A204.1 (cell line): ENCODE results near the gene NUCKS1.

Source experiments
- FAIRE-seq: peaks from 2 replicates; lab custom pipeline; 2012; peaks lifted over from hg19 to GRCh38; lab: Jason Lieb, UNC

NUCKS1 gene

GRCh38 chr1:205668951-205669340, 81.0 kb downstream of the NUCKS1 start:
- FAIRE-seq, result no peak

DNA sequence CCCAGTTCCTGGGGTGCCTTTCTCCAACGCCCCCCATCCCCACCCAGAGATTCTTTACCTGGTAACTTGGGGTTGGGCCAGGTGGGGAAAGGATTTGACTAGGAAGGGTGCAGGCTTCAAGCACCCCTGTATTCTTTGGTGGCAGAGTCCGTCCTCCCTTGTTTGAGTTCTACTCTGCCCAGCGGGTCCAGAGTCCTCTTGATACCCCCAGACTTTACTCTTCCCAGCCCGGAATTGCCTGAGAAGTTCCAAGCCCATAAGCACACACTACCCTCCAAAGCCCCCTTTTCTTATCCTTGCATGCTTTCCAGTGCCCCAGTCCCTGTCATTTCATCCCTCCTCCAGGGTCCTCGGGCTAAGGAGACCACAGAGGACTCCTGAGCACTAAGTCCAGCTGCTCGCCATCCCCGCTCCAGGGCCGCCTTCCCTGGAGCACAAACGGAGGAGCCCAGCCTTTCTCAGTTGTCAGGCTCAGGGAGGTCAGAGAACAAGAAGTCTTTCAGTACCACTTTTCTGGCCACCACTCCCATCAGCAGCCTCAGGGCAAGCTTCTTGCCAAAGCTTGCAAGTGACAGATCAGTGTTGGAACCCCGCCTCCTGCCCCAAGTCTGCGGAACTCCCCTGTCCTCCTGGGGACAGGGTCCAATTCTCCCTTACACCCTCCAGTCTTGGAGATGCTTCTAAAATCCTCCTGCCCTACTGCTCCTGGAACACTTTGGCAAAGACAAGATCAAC, 81.9 kb downstream of the NUCKS1 start:
- FAIRE-seq, result no peak

GRCh38 chr1:205666372-205667166, 83.4 kb downstream of the NUCKS1 start:
- FAIRE-seq, result no peak

DNA sequence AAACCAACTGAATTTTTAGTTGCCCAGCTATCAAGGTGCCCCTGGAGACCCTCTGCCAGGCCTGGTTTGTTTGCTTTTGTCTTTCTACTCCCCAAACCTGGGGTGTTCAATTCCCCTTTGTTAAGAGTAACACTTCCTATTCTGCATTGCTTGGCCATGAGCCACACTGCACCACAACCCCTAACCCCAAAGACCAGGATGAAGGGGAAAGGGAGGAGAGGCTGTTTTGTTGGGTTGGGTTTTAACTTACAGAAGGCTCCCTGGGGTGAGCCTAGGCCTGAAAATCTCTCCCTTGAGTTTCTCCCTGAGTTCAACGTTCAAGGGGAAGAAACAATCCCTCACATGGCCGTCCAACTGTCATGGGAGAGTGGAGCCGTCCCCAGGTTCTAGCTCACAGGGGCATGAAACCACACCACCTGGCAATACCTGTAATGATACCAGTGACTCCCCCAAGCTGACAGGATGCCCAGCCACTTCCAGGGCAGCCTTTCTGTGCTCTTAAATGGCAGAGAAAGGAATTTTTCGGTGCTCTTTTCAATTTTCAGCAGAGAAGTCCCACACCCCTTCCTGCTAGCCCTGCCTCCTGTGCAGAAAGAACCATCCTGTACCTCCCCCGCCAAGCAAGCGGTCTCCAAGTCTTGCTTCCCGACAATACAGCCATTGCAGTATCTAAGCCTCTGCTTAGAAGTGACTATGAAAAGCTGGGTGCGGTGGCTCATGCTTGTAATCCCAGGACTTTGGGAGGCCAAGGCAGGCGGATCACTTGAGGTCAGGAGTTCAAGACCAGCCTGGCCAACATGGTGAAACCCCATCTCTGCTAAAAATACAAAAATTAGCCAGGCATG, 84.6 kb downstream of the NUCKS1 start:
- no peak for FAIRE-seq

GRCh38 chr1:205664399-205665017, 85.5 kb downstream of the NUCKS1 start:
- FAIRE-seq, result no peak

GRCh38 chr1:205663286-205663936, 86.6 kb downstream of the NUCKS1 start:
- no peak for FAIRE-seq
